ENCODE measurements around the gene PBX4. TPM values are rescaled to one million over a fixed set of nuclear protein-coding genes. Genes with fewer than 3 reads are reported as not detected.
A peak's percentile ranks its signal among the peaks of the same experiment; 100 is the strongest.

The PBX4 gene
- total and polyA plus RNA-seq, 10 of the 15 experiments (the other 5 are each of a cell fraction or from before 2014, with no cell fraction given): 0.18 to 17.3 (median 4.2) TPM

DNA sequence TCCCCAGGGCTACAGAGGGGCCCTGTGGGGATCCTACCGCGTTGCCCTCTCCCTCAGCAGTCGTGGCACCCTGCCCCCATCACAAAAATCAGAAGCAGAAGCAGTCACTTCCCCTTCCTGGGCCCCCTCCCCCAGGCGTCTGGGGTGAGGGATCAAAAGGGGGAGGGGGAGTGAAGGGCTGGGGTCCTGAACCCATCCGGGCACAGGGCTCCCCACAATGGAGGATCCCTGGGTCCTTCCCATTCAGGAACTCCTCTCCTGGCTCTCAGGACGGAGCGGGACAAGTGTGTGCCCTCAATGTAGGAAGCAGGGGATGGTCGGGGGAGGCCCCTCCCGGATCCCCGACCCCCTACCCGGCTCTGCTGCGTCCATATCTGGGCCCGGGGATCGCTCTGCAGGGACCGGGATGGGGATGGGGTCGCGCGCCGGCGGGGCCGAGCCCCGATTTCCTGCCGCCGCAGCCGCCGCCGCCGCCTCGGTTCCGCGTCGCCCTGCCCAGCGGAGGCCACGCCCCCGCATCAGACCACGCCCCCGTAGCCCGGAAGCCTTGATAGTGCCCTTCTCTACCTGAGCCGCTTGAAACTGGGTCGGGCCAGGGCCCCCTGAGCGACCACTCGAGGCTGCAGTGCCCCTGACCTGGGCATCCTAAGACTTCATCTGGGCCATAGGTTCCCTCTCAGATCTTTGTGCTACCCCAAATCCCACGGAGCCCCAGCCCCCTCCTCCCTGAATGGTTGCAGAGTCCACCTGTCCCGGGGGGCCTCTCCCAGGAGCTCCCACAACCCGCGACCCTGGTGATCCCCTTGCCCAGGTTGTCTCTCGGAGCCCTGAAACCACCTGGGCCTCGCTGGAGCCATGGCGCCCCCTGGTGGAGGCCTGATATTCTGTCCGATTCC lies 24.9 kb upstream of the PBX4 start, which contains the start of gene GMIP:
TSS of gene GMIP (minus strand) at position 500 of the 896 bp plus-strand sequence. CDS start at position 372, 128 bp downstream.
- peak; percentile 94 for ATAC-seq
- H3K36me3 ChIP-seq (ENCODE audit: control insufficient read depth in 2 of 2, insufficient read depth in 2 of 2, low read length in 1 of 2): peaks cover 16 to 34% of the 10 kb centered on the region in 2 experiments; a peak in 3 of 4 replicates
- no peaks in the 10 kb centered on the region; the same call in 1 of the 2 replicates for H4K20me1 ChIP-seq (ENCODE audit: control insufficient read depth, insufficient read depth)
- peak within 1 kb of the TSS; percentile 96 for H3K4me3 ChIP-seq
- intact Hi-C loops (cut with micrococcal nuclease; ENCODE audit: unreplicated experiment): loop anchor here (1.0 to 5.0 kb wide), 3 partner anchors 86 to 276 kb away; no protein-coding TSS in a partner anchor
- H3K79me2 ChIP-seq (ENCODE audit: control insufficient read depth, insufficient read depth, low read length): peaks cover 19% of the 10 kb centered on the region
- 2% methylated on average over 49 of the region's 50 CpGs for WGBS (ENCODE audit: insufficient coverage, insufficient replicate concordance, low lambda C conversion rate, missing lambda C conversion rate)
- H3K9ac ChIP-seq (ENCODE audit: control insufficient read depth, insufficient read depth, low read length): peak within 1 kb of the TSS; percentile 100
- no peaks in the 10 kb centered on the region for H3K27me3 ChIP-seq (replicated peaks in 1 of 2; ENCODE audit: control insufficient read depth in 2 of 2, insufficient read depth in 2 of 2, low read length in 1 of 2)
- ChIA-PET SMC1A (ENCODE audit: uncharacterized antibody, unreplicated experiment) (interaction anchor here (0.8 to 2.7 kb wide), 5 partner anchors 17 to 111 kb away, joined by 3 to 21 read pairs (median 3); no protein-coding TSS in a partner anchor), RAD21 (ENCODE audit: unreplicated experiment) (interaction anchor here (0.5 to 1.7 kb wide), 9 partner anchors 19 to 594 kb away, joined by 3 to 22 read pairs (median 4); partner anchors contain the start of gene ATP13A1), CTCF (interaction anchor here (0.6 to 2.7 kb wide), 13 partner anchors 9 to 128 kb away, joined by 3 to 38 read pairs (median 4); partner anchors contain the start of genes NDUFA13 and TSSK6), POLR2A (interaction anchor here (0.6 to 1.2 kb wide), 3 partner anchors 18 to 52 kb away, joined by 3 to 10 read pairs (median 3); no protein-coding TSS in a partner anchor)
- H3K4me1 ChIP-seq (ENCODE audit: control insufficient read depth, insufficient read depth, low read length): peaks cover 4% of the 10 kb centered on the region
- no TSS peak for BruUV-seq (replicated peaks)
- H3K9me3 ChIP-seq (replicated peaks; ENCODE audit: control insufficient read depth, insufficient read depth, low read length): no peaks in the 10 kb centered on the region
- peak within 1 kb of the TSS; percentile 95 for H3K4me2 ChIP-seq (ENCODE audit: control insufficient read depth, insufficient read depth)
- peak; percentile 83 for FAIRE-seq
- in situ Hi-C loops (cut with MboI): loop anchor here (5.0 kb wide), 1 partner anchor 116 kb away; the partner anchor contains the start of gene YJEFN3
- H2AFZ ChIP-seq (ENCODE audit: control insufficient read depth, low read depth, low read length): peak within 1 kb of the TSS; percentile 62
- DNase-seq (ENCODE audit: low read depth, low spot score): no peak
- H3K27ac ChIP-seq (ENCODE audit: control insufficient read depth, insufficient read depth): peak within 1 kb of the TSS; percentile 99
- TF ChIP-seq JUNB (IDR thresholded peaks at IDR 0.05) (no peak), SP1 (IDR thresholded peaks at IDR 0.05; ENCODE audit: low read depth, low read length) (no peak), NFYB (IDR thresholded peaks at IDR 0.05; ENCODE audit: insufficient read depth, low read depth, low read length) (no peak), RAD21 (IDR thresholded peaks at IDR 0.05; ENCODE audit: insufficient read depth, low read depth, low read length) (peak; percentile 90), HDAC6 (IDR thresholded peaks at IDR 0.05; ENCODE audit: unreplicated experiment) (no peak), POLR2AphosphoS2 (IDR thresholded peaks at IDR 0.05; ENCODE audit: low read depth, low read length) (peak; percentile 79; the same call in 1 of the 2 replicates), CBX5 (IDR thresholded peaks at IDR 0.05; ENCODE audit: low read depth) (no peak), STAT1 (conservative IDR thresholded peaks at IDR 0.05) (0 out of 2 replicates have a peak, but pooled peaks have one; percentile 58), CREM (IDR thresholded peaks at IDR 0.05; ENCODE audit: low read depth) (no peak), HDAC2 (IDR thresholded peaks at IDR 0.05) (no peak), TBL1XR1 (IDR thresholded peaks at IDR 0.05; ENCODE audit: low read depth, low read length) (0 out of 2 replicates have a peak, but pooled peaks have one; percentile 24), IKZF2 (IDR thresholded peaks at IDR 0.05) (peak in 1 of 2 experiments; percentile 46; a peak in 2 of 4 replicates), TCF7 (IDR thresholded peaks at IDR 0.05; ENCODE audit: borderline replicate concordance) (no peak; the same call in 1 of the 2 replicates), NRF1 (conservative IDR thresholded peaks at IDR 0.05; ENCODE audit: low read depth, low read length) (no peak), IKZF1 (conservative IDR thresholded peaks at IDR 0.05) (peak; percentile 64; the same call in 1 of the 2 replicates)
- TF ChIP-seq, protein P1, sequence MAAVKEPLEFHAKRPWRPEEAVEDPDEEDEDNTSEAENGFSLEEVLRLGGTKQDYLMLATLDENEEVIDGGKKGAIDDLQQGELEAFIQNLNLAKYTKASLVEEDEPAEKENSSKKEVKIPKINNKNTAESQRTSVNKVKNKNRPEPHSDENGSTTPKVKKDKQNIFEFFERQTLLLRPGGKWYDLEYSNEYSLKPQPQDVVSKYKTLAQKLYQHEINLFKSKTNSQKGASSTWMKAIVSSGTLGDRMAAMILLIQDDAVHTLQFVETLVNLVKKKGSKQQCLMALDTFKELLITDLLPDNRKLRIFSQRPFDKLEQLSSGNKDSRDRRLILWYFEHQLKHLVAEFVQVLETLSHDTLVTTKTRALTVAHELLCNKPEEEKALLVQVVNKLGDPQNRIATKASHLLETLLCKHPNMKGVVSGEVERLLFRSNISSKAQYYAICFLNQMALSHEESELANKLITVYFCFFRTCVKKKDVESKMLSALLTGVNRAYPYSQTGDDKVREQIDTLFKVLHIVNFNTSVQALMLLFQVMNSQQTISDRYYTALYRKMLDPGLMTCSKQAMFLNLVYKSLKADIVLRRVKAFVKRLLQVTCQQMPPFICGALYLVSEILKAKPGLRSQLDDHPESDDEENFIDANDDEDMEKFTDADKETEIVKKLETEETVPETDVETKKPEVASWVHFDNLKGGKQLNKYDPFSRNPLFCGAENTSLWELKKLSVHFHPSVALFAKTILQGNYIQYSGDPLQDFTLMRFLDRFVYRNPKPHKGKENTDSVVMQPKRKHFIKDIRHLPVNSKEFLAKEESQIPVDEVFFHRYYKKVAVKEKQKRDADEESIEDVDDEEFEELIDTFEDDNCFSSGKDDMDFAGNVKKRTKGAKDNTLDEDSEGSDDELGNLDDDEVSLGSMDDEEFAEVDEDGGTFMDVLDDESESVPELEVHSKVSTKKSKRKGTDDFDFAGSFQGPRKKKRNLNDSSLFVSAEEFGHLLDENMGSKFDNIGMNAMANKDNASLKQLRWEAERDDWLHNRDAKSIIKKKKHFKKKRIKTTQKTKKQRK (IDR thresholded peaks at IDR 0.05; ENCODE audit: low read depth, low read length): 0 out of 2 replicates have a peak, but pooled peaks have one; percentile 15
- TF ChIP-seq, protein P2, sequence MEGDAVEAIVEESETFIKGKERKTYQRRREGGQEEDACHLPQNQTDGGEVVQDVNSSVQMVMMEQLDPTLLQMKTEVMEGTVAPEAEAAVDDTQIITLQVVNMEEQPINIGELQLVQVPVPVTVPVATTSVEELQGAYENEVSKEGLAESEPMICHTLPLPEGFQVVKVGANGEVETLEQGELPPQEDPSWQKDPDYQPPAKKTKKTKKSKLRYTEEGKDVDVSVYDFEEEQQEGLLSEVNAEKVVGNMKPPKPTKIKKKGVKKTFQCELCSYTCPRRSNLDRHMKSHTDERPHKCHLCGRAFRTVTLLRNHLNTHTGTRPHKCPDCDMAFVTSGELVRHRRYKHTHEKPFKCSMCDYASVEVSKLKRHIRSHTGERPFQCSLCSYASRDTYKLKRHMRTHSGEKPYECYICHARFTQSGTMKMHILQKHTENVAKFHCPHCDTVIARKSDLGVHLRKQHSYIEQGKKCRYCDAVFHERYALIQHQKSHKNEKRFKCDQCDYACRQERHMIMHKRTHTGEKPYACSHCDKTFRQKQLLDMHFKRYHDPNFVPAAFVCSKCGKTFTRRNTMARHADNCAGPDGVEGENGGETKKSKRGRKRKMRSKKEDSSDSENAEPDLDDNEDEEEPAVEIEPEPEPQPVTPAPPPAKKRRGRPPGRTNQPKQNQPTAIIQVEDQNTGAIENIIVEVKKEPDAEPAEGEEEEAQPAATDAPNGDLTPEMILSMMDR (IDR thresholded peaks at IDR 0.05 in 2 of 3, conservative IDR thresholded peaks at IDR 0.05 in 1 of 3; ENCODE audit: control insufficient read depth in 2 of 3, extremely low read depth in 1 of 3, insufficient read depth in 1 of 3, low read depth in 3 of 3, low read length in 3 of 3): peak; percentile 78 to 90 (median 81)
